Keratinocyte (primary cell): ENCODE data around the gene MYO19. TPM values are rescaled to one million over a fixed set of nuclear protein-coding genes. Genes with fewer than 3 reads are reported as not detected.

Source experiments
- DNase-seq: peaks from one replicate; pipeline ENCODE4 v3.0.0-alpha.2; 2011; ENCODE audit warnings: low read depth, missing footprints, low spot score
- FAIRE-seq: peaks from 2 replicates; lab custom pipeline; 2011; peaks lifted over from hg19 to GRCh38; lab: Jason Lieb, UNC
- H2AFZ ChIP-seq: 2 replicates; pipeline ENCODE4 v1.6.0; 2012; ENCODE audit warnings: low read length, control low read depth, inconsistent platforms; ENCODE audit not compliant: control insufficient read depth
- H3K27ac ChIP-seq: 2 replicates; pipeline ENCODE4 v1.5.1; 2011; ENCODE audit warnings: low read length; ENCODE audit not compliant: control insufficient read depth, insufficient read depth
- H3K27me3 ChIP-seq: 3 replicates; pipeline ENCODE4 v1.6.0; 2011; ENCODE audit warnings: low read length; ENCODE audit not compliant: control insufficient read depth, insufficient read depth; ENCODE audit errors: extremely low read depth
- H3K36me3 ChIP-seq, 2 experiments: 2 replicates in 1 of 2; 3 replicates in 1 of 2; pipeline ENCODE4 v1.5.1; 2011; ENCODE audit warnings: low read length in 2 of 2, mild to moderate bottlenecking in 1 of 2; ENCODE audit not compliant: control insufficient read depth in 2 of 2, insufficient read depth in 2 of 2; ENCODE audit errors: extremely low read depth in 1 of 2
- H3K4me1 ChIP-seq: 3 replicates; pipeline ENCODE4 v1.5.1; 2011; ENCODE audit warnings: low read length; ENCODE audit not compliant: control insufficient read depth, insufficient read depth; ENCODE audit errors: extremely low read depth
- H3K4me2 ChIP-seq: 3 replicates; pipeline ENCODE4 v1.6.0; 2011; ENCODE audit warnings: low read depth, low read length; ENCODE audit not compliant: control insufficient read depth, insufficient read depth; ENCODE audit errors: extremely low read depth
- H3K4me3 ChIP-seq, 3 experiments: fragments of 200-600 bp in 1 of 3; sonication (generic) in 1 of 3; 2 replicates in 2 of 3; 3 replicates in 1 of 3; pipeline ENCODE4 v1.5.1; 2011 to 2016; ENCODE audit warnings: low read length in 3 of 3, mild to moderate bottlenecking in 3 of 3, control low read depth in 2 of 3, inconsistent platforms in 1 of 3, low read depth in 1 of 3, mixed read lengths in 1 of 3, mixed run types in 1 of 3, moderate library complexity in 1 of 3; ENCODE audit not compliant: control insufficient read depth in 2 of 3, insufficient read depth in 2 of 3; ENCODE audit errors: extremely low read depth in 1 of 3
- H3K79me2 ChIP-seq: 2 replicates; pipeline ENCODE4 v1.6.0; 2012; ENCODE audit warnings: low read length; ENCODE audit not compliant: control insufficient read depth, insufficient read depth
- H3K9ac ChIP-seq: 3 replicates; pipeline ENCODE4 v1.6.0; 2011; ENCODE audit warnings: low read length; ENCODE audit not compliant: control insufficient read depth, insufficient read depth; ENCODE audit errors: extremely low read depth
- H3K9me1 ChIP-seq: 3 replicates; pipeline ENCODE4 v1.6.0; 2011; ENCODE audit warnings: low read length; ENCODE audit not compliant: control insufficient read depth, insufficient read depth; ENCODE audit errors: extremely low read depth
- H3K9me3 ChIP-seq: 2 replicates; pipeline ENCODE4 v1.5.1; 2012; ENCODE audit warnings: low read depth, low read length; ENCODE audit not compliant: control insufficient read depth
- H4K20me1 ChIP-seq: 3 replicates; pipeline ENCODE4 v1.6.0; 2011; ENCODE audit warnings: low read length; ENCODE audit not compliant: control insufficient read depth, insufficient read depth; ENCODE audit errors: extremely low read depth
- CTCF ChIP-seq, 3 experiments: IDR thresholded peaks in 1 of 3; conservative IDR thresholded peaks in 1 of 3; optimal IDR thresholded peaks in 1 of 3; 2 replicates in 2 of 3; 3 replicates in 1 of 3; pipeline versions ENCODE3 to v1.5.1; 2011; ENCODE audit warnings: low read length in 3 of 3, mild to moderate bottlenecking in 3 of 3, moderate library complexity in 2 of 3, control low read depth in 1 of 3, inconsistent platforms in 1 of 3; ENCODE audit not compliant: insufficient read depth in 2 of 3; ENCODE audit errors: extremely low read depth in 1 of 3
- EZH2 ChIP-seq: IDR thresholded peaks from one replicate; pipeline ENCODE4 v1.6.1; 2012; ENCODE audit warnings: inconsistent platforms, mild to moderate bottlenecking, low read length, moderate library complexity
- dilution Hi-C: fragments of 300-500 bp; cut with MboI; formaldehyde crosslinking; loops from one replicate; pipeline ENCODE4 v1.7.0; 2020; ENCODE audit warnings: low sequenced_read_pairs; ENCODE audit not compliant: extremely low pct_ligation_motif_present
- polyA plus RNA-seq, 5 experiments: library from polyadenylated mRNA; depleted of rRNA in 3 of 5; stranded (reverse) in 3 of 5; stranded (forward) in 1 of 5; unstranded in 1 of 5; fragments of >200 nt; gene quantifications; 1 replicate in 1 of 5; 2 replicates in 3 of 5; 3 replicates in 1 of 5; pipeline versions ENCODE4 v1.2.1 to v1.2.3, GENCODE V29; 2011 to 2012; ENCODE audit warnings: missing spikeins in 2 of 5, low read depth in 1 of 5, low replicate concordance in 1 of 5

The MYO19 gene
- polyA plus RNA-seq, 1 donor (not counting 4 experiments of a cell fraction or from before 2014, with no cell fraction given), result 47.9 TPM

GRCh38 chr17:36511216-36511615 lies 23.5 kb downstream of the MYO19 start:
- H3K27me3 ChIP-seq, result no peaks in the 10 kb centered on the region
- H3K4me2 ChIP-seq, result no peak overlapping the region
- H3K9me3 ChIP-seq, result no peaks in the 10 kb centered on the region
- H2AFZ ChIP-seq, result no peak overlapping the region
- no peak overlapping the region for H3K27ac ChIP-seq
- H4K20me1 ChIP-seq, result no peaks in the 10 kb centered on the region
- no peak overlapping the region for H3K4me3 ChIP-seq
- H3K4me1 ChIP-seq, result no peaks in the 10 kb centered on the region
- no peak overlapping the region for H3K9ac ChIP-seq
- no peaks in the 10 kb centered on the region for H3K9me1 ChIP-seq
- FAIRE-seq (no peak), DNase-seq (no peak)
- H3K79me2 ChIP-seq, result no peaks in the 10 kb centered on the region
- dilution Hi-C loops, result no loop called here
- no peak for TF ChIP-seq CTCF (optimal IDR thresholded peaks at IDR 0.05 in 1 of 3, IDR thresholded peaks at IDR 0.05 in 1 of 3, conservative IDR thresholded peaks at IDR 0.05 in 1 of 3; ENCODE audit: extremely low read depth in 1 of 3, insufficient read depth in 2 of 3, low read length in 3 of 3)
- no peak for TF ChIP-seq EZH2
- H3K36me3 ChIP-seq, result peaks cover 48 to 80% of the 10 kb centered on the region in 2 experiments

DNA sequence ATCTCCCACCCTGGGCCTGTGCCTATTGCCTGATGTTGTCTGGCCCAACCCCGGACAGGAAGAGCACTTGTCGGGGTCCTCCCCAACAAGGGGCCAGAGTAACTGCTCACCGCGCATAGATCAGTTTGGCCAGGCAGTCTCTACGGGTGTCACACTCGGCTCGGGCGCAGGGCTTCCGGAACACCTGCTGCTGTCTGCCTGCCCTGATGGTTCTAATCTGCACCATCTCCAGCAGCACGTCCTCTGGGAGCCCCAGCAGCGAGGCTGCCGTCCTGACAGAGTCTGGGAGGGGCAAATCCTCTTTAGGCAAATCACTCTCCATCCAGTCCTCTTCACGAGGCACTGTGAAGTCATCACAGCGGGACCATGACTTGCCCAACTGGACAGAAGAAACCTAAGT lies 24.0 kb downstream of the MYO19 start:
- Histone ChIP-seq H3K27me3 (no peaks in the 10 kb centered on the region), H3K9ac (no peak overlapping the region), H3K27ac (no peak overlapping the region), H3K79me2 (no peaks in the 10 kb centered on the region), H3K4me3 (no peak overlapping the region), H3K36me3 (peaks cover 51 to 82% of the 10 kb centered on the region in 2 experiments), H3K9me1 (no peaks in the 10 kb centered on the region), H3K4me2 (no peak overlapping the region), H3K9me3 (no peaks in the 10 kb centered on the region), H3K4me1 (no peaks in the 10 kb centered on the region), H2AFZ (no peak overlapping the region), H4K20me1 (no peaks in the 10 kb centered on the region)
- TF ChIP-seq CTCF (optimal IDR thresholded peaks at IDR 0.05 in 1 of 3, IDR thresholded peaks at IDR 0.05 in 1 of 3, conservative IDR thresholded peaks at IDR 0.05 in 1 of 3; ENCODE audit: extremely low read depth in 1 of 3, insufficient read depth in 2 of 3, low read length in 3 of 3), result no peak
- no peak for TF ChIP-seq EZH2
- FAIRE-seq (no peak), DNase-seq (no peak)
- dilution Hi-C loops, result no loop called here
